ENCODE results near the gene BCL2L2. TPM values are rescaled to one million over a fixed set of nuclear protein-coding genes. Genes with fewer than 3 reads are reported as not detected.
"Not testable (repeated sequence)": the region's sequence is repeated elsewhere in the genome, so short reads cannot be mapped to it uniquely, and the experiment has no call there.

Gene BCL2L2, protein sequence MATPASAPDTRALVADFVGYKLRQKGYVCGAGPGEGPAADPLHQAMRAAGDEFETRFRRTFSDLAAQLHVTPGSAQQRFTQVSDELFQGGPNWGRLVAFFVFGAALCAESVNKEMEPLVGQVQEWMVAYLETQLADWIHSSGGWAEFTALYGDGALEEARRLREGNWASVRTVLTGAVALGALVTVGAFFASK
- total RNA-seq (10 to 100 TPM; 30.0 to 40.3 (median 36.7) TPM), polyA plus RNA-seq (10 to 100 TPM; 16.6 to 52.9 TPM)
- long read RNA-seq, donor 1, transcript BCL2L2-201 (4 exons, 3,605 nt), result major isoform, 5 of 6 reads
- long read RNA-seq, donor 1, partial matches to known transcripts, result 0 of 6 reads
- long read RNA-seq, donor 1, other reads (novel, unspliced or antisense), result 1 of 6 reads
- long read RNA-seq, donor 2, transcript BCL2L2-201 (4 exons, 3,605 nt), result major isoform, 10 of 18 reads
- long read RNA-seq, donor 2, partial matches to known transcripts, result 4 of 18 reads
- long read RNA-seq, donor 2, other reads (novel, unspliced or antisense), result 3 of 18 reads
- long read RNA-seq, donor 3, transcript BCL2L2-201 (4 exons, 3,605 nt), result major isoform, 5 of 7 reads
- long read RNA-seq, donor 3, partial matches to known transcripts, result 1 of 7 reads
- long read RNA-seq, donor 3, other reads (novel, unspliced or antisense), result 0 of 7 reads

- Histone ChIP-seq H3K4me1 (peaks cover 0 to 53% (median 32%) of the 10 kb centered on the region in 12 donors), H3K9me3 (no peaks in the 10 kb centered on the region), H3K27me3 (no peaks in the 10 kb centered on the region), H3K27ac (peak within 1 kb of the TSS; percentile 60 to 94 (median 90)), H3K36me3 (peaks cover 0 to 36% (median 23%) of the 10 kb centered on the region in 9 donors), H3K4me3 (peak within 1 kb of the TSS; percentile 60 to 96 (median 76))
- ATAC-seq (peak; percentile 73 to 88 (median 80)), DNase-seq (peak; percentile 93 to 96 (median 93))
- 0 to 1% (median 0%) methylated on average over 23 to 24 of the region's 24 CpGs for WGBS, 4 donors
- no peak for TF ChIP-seq CTCF (IDR thresholded peaks at IDR 0.05)
- TF ChIP-seq POLR2A (IDR thresholded peaks at IDR 0.05), result peak in 1 of 2 donors; percentile 72
- intact Hi-C loops (cut with DNase I), result loop anchor here in 3 of 10 donors (2.0 to 10.0 kb wide), 3 partner anchors 14 to 248 kb away; partner anchors contain the start of genes ACIN1 (in 1 of the 3), C14orf119 (in 1 of the 3), PABPN1 (in 1 of the 3) and THTPA (in 1 of the 3)
Observed at GRCh38 chr14:23306412-23307145, at the start of gene BCL2L2. Gene BCL2L2 (plus strand): TSS chr14:23306833. CDS start chr14:23307768, 935 bp downstream.

- TF ChIP-seq POLR2A (IDR thresholded peaks at IDR 0.05), result no peak
- no peak for TF ChIP-seq CTCF (IDR thresholded peaks at IDR 0.05)
- WGBS, 4 donors, result 88 to 95% (median 92%) methylated on average over 5 of the region's 5 CpGs
- Histone ChIP-seq H3K36me3 (no peaks in the 10 kb centered on the region), H3K4me1 (no peaks in the 10 kb centered on the region), H3K27me3 (peaks cover 0 to 18% (median 4%) of the 10 kb centered on the region in 9 donors), H3K27ac (no peak overlapping the region), H3K4me3 (no peak overlapping the region), H3K9me3 (no peaks in the 10 kb centered on the region)
- intact Hi-C loops (cut with DNase I), result no loop called here
- ATAC-seq (no peak), DNase-seq (no peak)
Observed at GRCh38 chr14:23258256-23258655, 48.4 kb upstream of the BCL2L2 start.

DNA sequence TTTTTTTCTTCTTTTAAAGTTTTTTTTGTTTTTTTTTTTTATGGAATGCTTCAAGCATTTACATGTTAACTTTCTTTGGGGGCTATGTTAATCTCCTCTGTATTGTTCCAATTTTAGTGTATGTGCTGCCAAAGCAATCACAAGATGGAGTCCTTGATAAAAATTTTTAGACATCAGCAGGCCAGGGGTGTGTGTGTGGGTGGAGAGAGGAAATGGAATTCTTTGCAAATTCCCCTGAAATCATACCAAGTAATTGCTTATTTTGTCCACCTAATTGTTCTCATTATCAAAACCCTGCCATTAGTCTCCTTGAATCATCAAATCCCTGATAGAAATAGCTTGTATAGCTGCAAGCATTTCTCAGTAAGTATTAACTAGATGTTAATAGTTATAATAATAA, 47.2 kb upstream of the BCL2L2 start:
- ATAC-seq (no peak), DNase-seq (no peak)
- H3K36me3 ChIP-seq, result no peaks in the 10 kb centered on the region
- H3K4me3 ChIP-seq, result no peak overlapping the region
- TF ChIP-seq POLR2A (IDR thresholded peaks at IDR 0.05) (no peak), CTCF (IDR thresholded peaks at IDR 0.05) (no peak)
- intact Hi-C loops (cut with DNase I), result no loop called here
- no peaks in the 10 kb centered on the region for H3K9me3 ChIP-seq
- peaks cover 0 to 18% (median 4%) of the 10 kb centered on the region in 9 donors for H3K27me3 ChIP-seq
- H3K27ac ChIP-seq, result no peak overlapping the region
- H3K4me1 ChIP-seq, result no peaks in the 10 kb centered on the region

GRCh38 chr14:23260849-23261248, 45.8 kb upstream of the BCL2L2 start:
- H3K4me1 ChIP-seq, ATAC-seq, H3K27ac ChIP-seq, H3K9me3 ChIP-seq, DNase-seq, H3K4me3 ChIP-seq, H3K36me3 ChIP-seq: not testable (repeated sequence)
- WGBS, 4 donors, result 82 to 87% (median 84%) methylated on average over 8 of the region's 8 CpGs
- intact Hi-C loops (cut with DNase I), result loop anchor here in 7 of 10 donors (10.0 kb wide), 4 partner anchors 114 to 304 kb away; partner anchors contain the start of genes CMTM5 (in 4 of the 7), IL25 (in 4 of the 7), AP1G2 (in 1 of the 7) and NGDN (in 1 of the 7)
- H3K27me3 ChIP-seq, result peaks cover 0 to 18% (median 4%) of the 10 kb centered on the region in 9 donors
